ENCODE data around the gene GLIS2.
A peak's percentile ranks its signal among the peaks of the same experiment; 100 is the strongest.

The GLIS2 gene

GRCh38 chr16:4322121-4323052, 6.5 kb downstream of the GLIS2 start:
- TF ChIP-seq CTCF (IDR thresholded peaks at IDR 0.05; ENCODE audit: extremely low read depth, missing control alignments): no peak
- no peak for DNase-seq (ENCODE audit: low spot score)

GRCh38 chr16:4323071-4323844, 7.4 kb downstream of the GLIS2 start:
- TF ChIP-seq CTCF (IDR thresholded peaks at IDR 0.05; ENCODE audit: extremely low read depth, missing control alignments): no peak

GRCh38 chr16:4323845-4324488, 8.1 kb downstream of the GLIS2 start:
- no peak for DNase-seq (ENCODE audit: low spot score)
- no peak for TF ChIP-seq CTCF (IDR thresholded peaks at IDR 0.05; ENCODE audit: extremely low read depth, missing control alignments)

More at GRCh38 chr16:4323071-4323844, 7.4 kb downstream of the GLIS2 start:
- no peak for DNase-seq (ENCODE audit: low spot score)

GRCh38 chr16:4324492-4325252, 8.8 kb downstream of the GLIS2 start:
- TF ChIP-seq CTCF (IDR thresholded peaks at IDR 0.05; ENCODE audit: extremely low read depth, missing control alignments): no peak
- DNase-seq (ENCODE audit: low spot score): no peak

GRCh38 chr16:4325253-4325758, 9.4 kb downstream of the GLIS2 start:
- TF ChIP-seq CTCF (IDR thresholded peaks at IDR 0.05; ENCODE audit: extremely low read depth, missing control alignments): no peak
- DNase-seq (ENCODE audit: low spot score): peak; percentile 80

GRCh38 chr16:4327386-4328045, 11.6 kb downstream of the GLIS2 start:
- no peak for TF ChIP-seq CTCF (IDR thresholded peaks at IDR 0.05; ENCODE audit: extremely low read depth, missing control alignments)
- peak; percentile 64 for DNase-seq (ENCODE audit: low spot score)
